Lung (tissue), 12 donors: Measurements from ENCODE around the gene TP53INP2. TPM values are rescaled to one million over a fixed set of nuclear protein-coding genes. Genes with fewer than 3 reads are reported as not detected.

Source experiments
- ATAC-seq: fragments of 200-7000 bp; cut with Tn5 transposase; one replicate; pipeline ENCODE4 v1.9.1; 2020; ENCODE audit warnings: moderate number of reproducible peaks; ENCODE audit not compliant: insufficient read depth, low FRiP score
- DNase-seq, 3 donors: peaks; one replicate each; pipeline ENCODE4 v3.0.0-alpha.2; 2013 to 2017
- H3K27ac ChIP-seq, 2 donors: one replicate each; pipeline ENCODE4 v1.5.1; 2013; ENCODE audit warnings: mild to moderate bottlenecking in 2 of 2, moderate library complexity in 2 of 2, control low read depth in 1 of 2, inconsistent platforms in 1 of 2, low read depth in 1 of 2, low read length in 1 of 2
- H3K27me3 ChIP-seq, 3 donors: one replicate each; pipeline ENCODE4 v1.5.1; 2013; ENCODE audit warnings: low read length in 2 of 3; ENCODE audit not compliant: control insufficient read depth in 3 of 3, insufficient read depth in 3 of 3
- H3K36me3 ChIP-seq, 4 donors: one replicate each; pipeline ENCODE4 v1.5.1; 2013; ENCODE audit warnings: low read length in 4 of 4, mild to moderate bottlenecking in 1 of 4, moderate library complexity in 1 of 4; ENCODE audit not compliant: control insufficient read depth in 4 of 4, insufficient read depth in 4 of 4
- H3K4me1 ChIP-seq, 5 donors: one replicate each; pipeline ENCODE4 v1.5.1; 2013; ENCODE audit warnings: low read length in 5 of 5, mild to moderate bottlenecking in 2 of 5, moderate library complexity in 1 of 5; ENCODE audit not compliant: control insufficient read depth in 5 of 5, insufficient read depth in 5 of 5
- H3K4me3 ChIP-seq: one replicate; pipeline ENCODE4 v1.5.1; 2013; ENCODE audit warnings: mild to moderate bottlenecking, control low read depth, moderate library complexity
- H3K9ac ChIP-seq, 2 donors: one replicate each; pipeline ENCODE4 v1.5.1; 2013; ENCODE audit warnings: low read length in 2 of 2, control low read depth in 1 of 2; ENCODE audit not compliant: insufficient read depth in 1 of 2
- H3K9me3 ChIP-seq, 4 donors: one replicate each; pipeline ENCODE4 v1.5.1; 2013; ENCODE audit warnings: low read length in 3 of 4, mild to moderate bottlenecking in 1 of 4, moderate library complexity in 1 of 4; ENCODE audit not compliant: control insufficient read depth in 4 of 4, insufficient read depth in 3 of 4
- WGBS, 2 donors: extraction: QIAGEN DNeasy Blood & Tissue Kit; methylation state at CpG; one replicate each; pipeline ENCODE4 v1.1.7; 2013; 5-methylcytosine and 5-hydroxymethylcytosine counted together
- polyA plus RNA-seq, 2 donors: library from polyadenylated mRNA; stranded (reverse); fragments of 200-250 nt; gene quantifications; one replicate each; pipeline ENCODE4 v1.2.1, GENCODE V29; 2013
- total RNA-seq, 2 donors: library from RNA; depleted of rRNA in 1 of 2; stranded (reverse); fragments of >200 nt in 1 of 2; gene quantifications; one replicate each; pipeline ENCODE4 v1.2.1, GENCODE V29; 2014 to 2021
- TF ChIP-seq, protein P1 (sequence below): IDR thresholded peaks from 2 replicates; pipeline ENCODE4 v1.5.1; 2012; ENCODE audit warnings: mild to moderate bottlenecking; ENCODE audit errors: control extremely low read depth, extremely low read depth
- donor health status: control.
- donor health status: control.
- donor health status: Bipolar disorder and iron deficiency.
- donor health status: healthy.
- donor health status: DM: yes; HTN: yes; CAD: no.

Gene TP53INP2
- total and polyA plus RNA-seq, 4 donors: 5.8 to 19.5 (median 11.4) TPM

GRCh38 chr20:34705008-34705396 is 858 bp downstream of the TP53INP2 start:
- peak overlapping the region; percentile 98 to 100 for H3K27ac ChIP-seq
- DNase-seq (no peak), ATAC-seq (no peak)
- H3K9me3 ChIP-seq: no peaks in the 10 kb centered on the region
- 52 to 62% methylated on average over 5 of the region's 5 CpGs for WGBS, 2 donors
- peak overlapping the region in 1 of 2 donors; percentile 37 for H3K9ac ChIP-seq
- H3K4me3 ChIP-seq: peak overlapping the region; percentile 70
- H3K27me3 ChIP-seq: no peaks in the 10 kb centered on the region
- H3K4me1 ChIP-seq: peaks cover 0 to 13% (median 7%) of the 10 kb centered on the region in 5 donors
- H3K36me3 ChIP-seq: no peaks in the 10 kb centered on the region
- TF ChIP-seq, protein P1, sequence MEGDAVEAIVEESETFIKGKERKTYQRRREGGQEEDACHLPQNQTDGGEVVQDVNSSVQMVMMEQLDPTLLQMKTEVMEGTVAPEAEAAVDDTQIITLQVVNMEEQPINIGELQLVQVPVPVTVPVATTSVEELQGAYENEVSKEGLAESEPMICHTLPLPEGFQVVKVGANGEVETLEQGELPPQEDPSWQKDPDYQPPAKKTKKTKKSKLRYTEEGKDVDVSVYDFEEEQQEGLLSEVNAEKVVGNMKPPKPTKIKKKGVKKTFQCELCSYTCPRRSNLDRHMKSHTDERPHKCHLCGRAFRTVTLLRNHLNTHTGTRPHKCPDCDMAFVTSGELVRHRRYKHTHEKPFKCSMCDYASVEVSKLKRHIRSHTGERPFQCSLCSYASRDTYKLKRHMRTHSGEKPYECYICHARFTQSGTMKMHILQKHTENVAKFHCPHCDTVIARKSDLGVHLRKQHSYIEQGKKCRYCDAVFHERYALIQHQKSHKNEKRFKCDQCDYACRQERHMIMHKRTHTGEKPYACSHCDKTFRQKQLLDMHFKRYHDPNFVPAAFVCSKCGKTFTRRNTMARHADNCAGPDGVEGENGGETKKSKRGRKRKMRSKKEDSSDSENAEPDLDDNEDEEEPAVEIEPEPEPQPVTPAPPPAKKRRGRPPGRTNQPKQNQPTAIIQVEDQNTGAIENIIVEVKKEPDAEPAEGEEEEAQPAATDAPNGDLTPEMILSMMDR: no peak

DNA sequence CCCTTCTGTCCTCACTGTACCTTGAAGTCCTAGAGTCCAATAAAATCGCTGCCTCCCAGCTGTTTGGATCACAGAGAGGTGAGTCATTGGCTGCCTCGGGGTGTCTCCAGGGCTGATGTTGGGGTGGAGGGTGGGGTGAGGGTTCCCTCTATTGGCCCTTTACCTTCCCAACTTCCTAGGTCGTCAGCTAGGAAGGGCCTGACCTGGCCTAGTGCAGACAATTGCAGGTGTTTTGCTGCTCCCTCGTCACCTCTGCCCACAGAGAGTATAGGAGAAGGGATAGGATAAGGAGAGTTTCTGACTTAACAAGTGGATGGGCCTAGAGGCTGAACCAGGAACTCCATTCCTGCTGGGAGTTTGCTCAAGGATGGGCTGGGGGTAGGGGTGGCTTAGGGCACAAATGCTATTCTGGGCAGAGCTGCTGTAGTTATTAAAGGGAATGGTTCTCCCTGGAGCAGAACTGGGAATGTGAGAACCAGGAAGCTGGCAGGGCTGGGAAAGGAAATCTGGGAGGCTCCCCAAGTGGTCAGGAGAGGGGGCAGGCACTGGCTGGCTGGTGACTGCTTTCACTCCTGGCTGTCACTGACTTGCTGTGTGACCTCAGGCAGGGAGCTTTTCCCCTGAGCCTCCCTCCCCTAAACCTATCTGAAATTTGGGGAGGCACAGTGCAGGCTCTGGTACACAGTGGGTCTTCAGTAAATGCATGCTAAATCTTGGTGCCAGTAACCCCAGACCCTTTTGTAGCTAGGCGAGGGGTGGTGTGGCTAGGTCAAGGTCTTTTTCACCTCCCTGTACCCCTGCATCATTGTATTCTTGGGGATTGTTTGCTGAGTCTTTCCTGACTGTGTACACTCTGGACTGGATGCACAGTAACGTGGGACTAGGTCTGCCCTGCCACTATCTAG is 1.5 kb downstream of the TP53INP2 start:
- H3K27me3 ChIP-seq: peaks cover 0 to 2% (median 0%) of the 10 kb centered on the region in 3 donors
- H3K9me3 ChIP-seq: no peaks in the 10 kb centered on the region
- DNase-seq (no peak), ATAC-seq (no peak)
- no peaks in the 10 kb centered on the region for H3K36me3 ChIP-seq
- H3K27ac ChIP-seq: peak overlapping the region; percentile 98 to 100
- TF ChIP-seq, protein P1: no peak
- H3K9ac ChIP-seq: no peak overlapping the region
- H3K4me1 ChIP-seq: peaks cover 4 to 13% (median 9%) of the 10 kb centered on the region in 5 donors
- H3K4me3 ChIP-seq: no peak overlapping the region
- 49 to 50% methylated on average over 6 of the region's 6 CpGs for WGBS, 2 donors

DNA sequence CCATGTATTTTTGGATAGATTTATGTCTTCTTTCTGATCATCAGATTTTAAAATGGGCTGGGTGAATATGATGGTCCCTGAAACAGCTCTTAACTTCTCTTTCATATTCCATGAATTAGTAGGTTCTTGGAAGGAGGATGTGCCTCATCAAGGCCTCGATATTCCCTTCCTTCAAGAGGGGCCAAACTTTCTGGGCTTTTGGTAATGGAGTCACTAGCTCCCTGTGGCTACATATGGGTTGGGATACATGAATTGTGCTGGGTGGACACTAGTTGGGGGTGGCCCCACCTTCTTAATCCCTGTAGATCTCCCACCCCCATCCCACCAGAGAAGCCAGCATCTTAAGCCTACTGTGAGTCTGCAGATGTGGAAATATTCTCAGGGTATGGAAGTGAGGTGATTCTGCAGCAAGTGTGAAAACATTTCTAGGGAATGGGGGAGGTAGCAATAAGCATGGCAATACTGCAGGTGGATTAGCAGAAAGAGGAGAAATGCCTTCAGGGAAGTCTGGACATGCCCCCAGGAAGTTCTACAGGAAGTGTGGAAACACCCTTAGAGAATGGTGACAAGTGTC is 2.2 kb downstream of the TP53INP2 start:
- Histone ChIP-seq H3K9ac (no peak overlapping the region), H3K27me3 (peaks cover 0 to 3% (median 0%) of the 10 kb centered on the region in 3 donors), H3K4me3 (no peak overlapping the region), H3K36me3 (no peaks in the 10 kb centered on the region), H3K27ac (peak overlapping the region in 1 of 2 donors; percentile 100), H3K9me3 (no peaks in the 10 kb centered on the region), H3K4me1 (peaks cover 4 to 13% (median 9%) of the 10 kb centered on the region in 5 donors)
- TF ChIP-seq, protein P1: no peak
- no peak for ATAC-seq
- 81 to 96% methylated on average over 1 of the region's 1 CpG for WGBS, 2 donors
- no peak for DNase-seq
